GM23248 (cell line): ENCODE measurements around the gene SC5D.

Experiments used
- EZH2 ChIP-seq: fragments of 200-600 bp; sonication (generic); IDR thresholded peaks from 2 replicates; pipeline ENCODE4 v1.6.1; 2018; ENCODE audit warnings: antibody characterized with exemption, mild to moderate bottlenecking; ENCODE audit not compliant: insufficient read depth, poor library complexity, severe bottlenecking
- EZH2phosphoT487 ChIP-seq: fragments of 200-600 bp; sonication (generic); IDR thresholded peaks from 2 replicates; pipeline ENCODE4 v1.6.1; 2018; ENCODE audit warnings: antibody characterized with exemption, moderate library complexity, mild to moderate bottlenecking, low read depth; ENCODE audit not compliant: insufficient read depth

DNA sequence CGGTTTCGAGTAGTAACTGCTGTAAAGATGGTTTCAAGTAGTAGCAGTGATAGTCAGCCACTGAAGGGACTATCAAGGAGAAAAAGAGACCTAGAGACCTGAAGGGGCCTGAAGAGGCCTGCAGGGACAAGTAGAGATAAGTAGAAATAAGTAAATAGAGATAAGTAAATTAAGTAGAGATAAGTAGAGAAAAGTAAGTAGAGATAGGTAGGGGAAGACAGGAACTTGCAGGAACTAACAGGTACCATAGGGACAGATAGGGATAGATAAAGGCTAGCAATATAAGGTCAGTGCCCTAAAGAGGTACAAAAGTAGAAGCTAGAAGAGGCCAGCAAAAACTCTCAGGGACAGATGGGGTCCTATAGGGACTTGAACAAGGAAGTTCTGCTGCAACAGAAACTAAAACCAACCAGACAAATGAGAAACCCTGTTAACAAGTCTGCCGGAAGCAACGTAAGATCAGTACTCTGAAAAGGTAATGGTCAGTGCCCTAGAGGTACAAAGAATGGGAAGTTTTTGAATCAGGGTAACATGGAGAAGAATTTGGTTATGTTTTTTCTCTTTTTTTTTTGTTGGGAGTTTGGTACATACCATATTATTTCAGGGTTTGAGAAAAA lies 9.6 kb upstream of the SC5D start:
- TF ChIP-seq EZH2phosphoT487 (no peak), EZH2 (no peak)
